ENCODE measurements around the gene HRH3. TPM values are rescaled to one million over a fixed set of nuclear protein-coding genes. Genes with fewer than 3 reads are reported as not detected.

HRH3 gene
- total RNA-seq, 1 donor: not detected

GRCh38 chr20:62237801-62238568, 17.9 kb upstream of the HRH3 start, which contains the start of gene OSBPL2:
Gene OSBPL2 (plus strand): TSS chr20:62238521. CDS start chr20:62256185, 17,664 bp downstream.
- peak within 1 kb of the TSS; percentile 60 for H3K27ac ChIP-seq (ENCODE audit: low read depth, low read length)
- H3K79me2 ChIP-seq (ENCODE audit: insufficient read depth, low read length): peaks cover 44% of the 10 kb centered on the region
- peak; percentile 100 for DNase-seq (ENCODE audit: insufficient read length, low spot score, missing footprints)
- H3K9me3 ChIP-seq (ENCODE audit: low read depth, low read length): no peaks in the 10 kb centered on the region
- H2AFZ ChIP-seq (ENCODE audit: low read length): peak within 1 kb of the TSS; percentile 90
- no peak for TF ChIP-seq CTCF (IDR thresholded peaks at IDR 0.05; ENCODE audit: extremely low read depth, low read depth, low read length)
- H3K36me3 ChIP-seq (ENCODE audit: insufficient read depth, low read length): peaks cover 17% of the 10 kb centered on the region
- H3K4me2 ChIP-seq (ENCODE audit: insufficient read depth, low read length): peak within 1 kb of the TSS; percentile 94
- no peaks in the 10 kb centered on the region for H3K27me3 ChIP-seq (ENCODE audit: insufficient read depth, low read length)
- H4K20me1 ChIP-seq (ENCODE audit: insufficient read depth, low read length): peaks cover 36% of the 10 kb centered on the region
- peaks cover 3% of the 10 kb centered on the region for H3K4me1 ChIP-seq (ENCODE audit: insufficient read depth, low read length)
- H3K4me3 ChIP-seq (ENCODE audit: insufficient read depth, low read length): peak within 1 kb of the TSS; percentile 83

- no peak for DNase-seq (ENCODE audit: insufficient read length, low spot score, missing footprints)
- no peaks in the 10 kb centered on the region for H3K27me3 ChIP-seq (ENCODE audit: insufficient read depth, low read length)
- H4K20me1 ChIP-seq (ENCODE audit: insufficient read depth, low read length): peaks cover 31% of the 10 kb centered on the region
- H3K27ac ChIP-seq (ENCODE audit: low read depth, low read length): no peak overlapping the region
- no peak overlapping the region for H2AFZ ChIP-seq (ENCODE audit: low read length)
- H3K4me2 ChIP-seq (ENCODE audit: insufficient read depth, low read length): peak overlapping the region; percentile 94
- no peak for TF ChIP-seq CTCF (IDR thresholded peaks at IDR 0.05; ENCODE audit: extremely low read depth, low read depth, low read length)
- peaks cover 39% of the 10 kb centered on the region for H3K79me2 ChIP-seq (ENCODE audit: insufficient read depth, low read length)
- no peaks in the 10 kb centered on the region for H3K9me3 ChIP-seq (ENCODE audit: low read depth, low read length)
- H3K4me1 ChIP-seq (ENCODE audit: insufficient read depth, low read length): peaks cover 3% of the 10 kb centered on the region
- peaks cover 12% of the 10 kb centered on the region for H3K36me3 ChIP-seq (ENCODE audit: insufficient read depth, low read length)
- peak overlapping the region; percentile 83 for H3K4me3 ChIP-seq (ENCODE audit: insufficient read depth, low read length)
These were observed 17.4 kb upstream of the HRH3 start for GRCh38 chr20:62237514-62237800.

GRCh38 chr20:62236766-62237513, 16.9 kb upstream of the HRH3 start:
- H2AFZ ChIP-seq (ENCODE audit: low read length): no peak overlapping the region
- peaks cover 33% of the 10 kb centered on the region for H3K79me2 ChIP-seq (ENCODE audit: insufficient read depth, low read length)
- DNase-seq (ENCODE audit: insufficient read length, low spot score, missing footprints): no peak
- TF ChIP-seq CTCF (IDR thresholded peaks at IDR 0.05; ENCODE audit: extremely low read depth, low read depth, low read length): no peak
- peaks cover 3% of the 10 kb centered on the region for H3K4me1 ChIP-seq (ENCODE audit: insufficient read depth, low read length)
- no peak overlapping the region for H3K27ac ChIP-seq (ENCODE audit: low read depth, low read length)
- H3K4me3 ChIP-seq (ENCODE audit: insufficient read depth, low read length): no peak overlapping the region
- peaks cover 8% of the 10 kb centered on the region for H3K36me3 ChIP-seq (ENCODE audit: insufficient read depth, low read length)
- H3K9me3 ChIP-seq (ENCODE audit: low read depth, low read length): no peaks in the 10 kb centered on the region
- H4K20me1 ChIP-seq (ENCODE audit: insufficient read depth, low read length): peaks cover 26% of the 10 kb centered on the region
- no peaks in the 10 kb centered on the region for H3K27me3 ChIP-seq (ENCODE audit: insufficient read depth, low read length)
- no peak overlapping the region for H3K4me2 ChIP-seq (ENCODE audit: insufficient read depth, low read length)

GRCh38 chr20:62236200-62236599, 16.1 kb upstream of the HRH3 start:
- no peak for TF ChIP-seq CTCF (IDR thresholded peaks at IDR 0.05; ENCODE audit: extremely low read depth, low read depth, low read length)
- Histone ChIP-seq H2AFZ (ENCODE audit: low read length) (no peak overlapping the region), H3K4me3 (ENCODE audit: insufficient read depth, low read length) (no peak overlapping the region), H3K27me3 (ENCODE audit: insufficient read depth, low read length) (no peaks in the 10 kb centered on the region), H3K36me3 (ENCODE audit: insufficient read depth, low read length) (peaks cover 1% of the 10 kb centered on the region), H3K27ac (ENCODE audit: low read depth, low read length) (no peak overlapping the region), H3K79me2 (ENCODE audit: insufficient read depth, low read length) (peaks cover 26% of the 10 kb centered on the region), H3K4me2 (ENCODE audit: insufficient read depth, low read length) (no peak overlapping the region), H4K20me1 (ENCODE audit: insufficient read depth, low read length) (peaks cover 18% of the 10 kb centered on the region), H3K4me1 (ENCODE audit: insufficient read depth, low read length) (peaks cover 3% of the 10 kb centered on the region), H3K9me3 (ENCODE audit: low read depth, low read length) (no peaks in the 10 kb centered on the region)
- DNase-seq (ENCODE audit: insufficient read length, low spot score, missing footprints): no peak

All from osteoblast (primary cell).